ENCODE results near the gene STX19. TPM values are rescaled to one million over a fixed set of nuclear protein-coding genes. Genes with fewer than 3 reads are reported as not detected.

Gene STX19
- total and polyA plus RNA-seq, 2 of the 13 experiments (the other 11 are each of a cell fraction or from before 2014, with no cell fraction given), result not detected

GRCh38 chr3:93979850-93980676, 48.3 kb downstream of the STX19 start, which contains the start of gene ARL13B (continued):
- no peak for TF ChIP-seq FUBP1 (CRISPR knock-in tag; IDR thresholded peaks at IDR 0.05; ENCODE audit: borderline replicate concordance)
- TF ChIP-seq AKNA (CRISPR knock-in tag; IDR thresholded peaks at IDR 0.05; ENCODE audit: borderline replicate concordance), result no peak
- TF ChIP-seq ZNF792 (CRISPR knock-in tag; IDR thresholded peaks at IDR 0.05), result 0 out of 2 replicates have a peak, but pooled peaks have one; percentile 21
- TF ChIP-seq ZFAT (CRISPR knock-in tag; conservative IDR thresholded peaks at IDR 0.05), result no peak
- TF ChIP-seq HDAC6 (IDR thresholded peaks at IDR 0.05; ENCODE audit: low read depth, low read length), result no peak
- no peak for TF ChIP-seq ZNF234 (CRISPR knock-in tag; conservative IDR thresholded peaks at IDR 0.05)
- no peak for TF ChIP-seq SMAD9 (CRISPR knock-in tag; IDR thresholded peaks at IDR 0.05)
- no peak for TF ChIP-seq ZFP1 (CRISPR knock-in tag; IDR thresholded peaks at IDR 0.05)
- TF ChIP-seq BHLHE40 (IDR thresholded peaks at IDR 0.05; ENCODE audit: low read length), result peak; percentile 1; the same call in 1 of the 2 replicates
- no peak for TF ChIP-seq ZSCAN21 (CRISPR knock-in tag; IDR thresholded peaks at IDR 0.05; ENCODE audit: borderline replicate concordance)
- TF ChIP-seq HES4 (CRISPR knock-in tag; IDR thresholded peaks at IDR 0.05; ENCODE audit: borderline replicate concordance), result no peak
- TF ChIP-seq MTF2 (CRISPR knock-in tag; IDR thresholded peaks at IDR 0.05; ENCODE audit: borderline replicate concordance), result no peak
- TF ChIP-seq ZNF432 (CRISPR knock-in tag; IDR thresholded peaks at IDR 0.05; ENCODE audit: borderline replicate concordance), result no peak
- TF ChIP-seq ZNF564 (CRISPR knock-in tag; IDR thresholded peaks at IDR 0.05), result no peak
- peak; percentile 77 for TF ChIP-seq KDM5A (IDR thresholded peaks at IDR 0.05; ENCODE audit: borderline replicate concordance, low read length)
- TF ChIP-seq RBM39 (IDR thresholded peaks at IDR 0.05; ENCODE audit: low read depth, low read length, poor library complexity, severe bottlenecking), result peak; percentile 82
- no peak for TF ChIP-seq TMF1 (CRISPR knock-in tag; IDR thresholded peaks at IDR 0.05; ENCODE audit: low read depth)
- TF ChIP-seq FOXO1 (CRISPR knock-in tag; IDR thresholded peaks at IDR 0.05), result no peak
- TF ChIP-seq RNF219 (CRISPR knock-in tag; IDR thresholded peaks at IDR 0.05), result no peak
- TF ChIP-seq ZNF567 (CRISPR knock-in tag; IDR thresholded peaks at IDR 0.05; ENCODE audit: borderline replicate concordance), result 0 out of 2 replicates have a peak, but pooled peaks have one; percentile 42
- no peak for TF ChIP-seq ZNF616 (CRISPR knock-in tag; IDR thresholded peaks at IDR 0.05; ENCODE audit: low read depth)
